HAP-1 (cell line): ENCODE results near the gene GINS1.

Experiments
- DNase-seq, 2 experiments: peaks; one replicate each; pipeline ENCODE4 v3.0.0-alpha.2; 2016 to 2020; ENCODE audit warnings: low spot score in 2 of 2
- H3K27me3 ChIP-seq: fragments of 250-450 bp; sonication (Bioruptor Pico); 2 replicates; pipeline ENCODE4 v1.5.1; 2020; ENCODE audit warnings: low read depth, mild to moderate bottlenecking, moderate library complexity
- H3K36me3 ChIP-seq: fragments of 250-450 bp; sonication (Bioruptor Pico); replicated peaks from 2 replicates; pipeline ENCODE4 v1.5.1; 2020; ENCODE audit warnings: mild to moderate bottlenecking
- H3K4me1 ChIP-seq: fragments of 250-450 bp; sonication (Bioruptor Pico); 2 replicates; pipeline ENCODE4 v1.5.1; 2020; ENCODE audit warnings: mild to moderate bottlenecking
- H3K4me3 ChIP-seq: fragments of 250-450 bp; sonication (Bioruptor Pico); 2 replicates; pipeline ENCODE4 v1.5.1; 2020; ENCODE audit warnings: mild to moderate bottlenecking, moderate library complexity
- H3K9me3 ChIP-seq: fragments of 250-450 bp; sonication (Bioruptor Pico); 2 replicates; pipeline ENCODE4 v1.5.1; 2020; ENCODE audit warnings: mild to moderate bottlenecking, moderate library complexity
- in situ Hi-C: fragments of 300-500 bp; cut with MboI; formaldehyde crosslinking; loops from 3 replicates; pipeline ENCODE4 v1.14.3; 2020; ENCODE audit warnings: low sequenced_read_pairs, inconsistent platforms, mixed read lengths

GINS1 gene

GRCh38 chr20:25407311-25408169 lies at the start of gene GINS1:
TSS of gene GINS1 (plus strand) at chr20:25407673. CDS start at chr20:25407821, 148 bp downstream.
- H3K27me3 ChIP-seq: no peaks in the 10 kb centered on the region
- in situ Hi-C loops: loop anchor here (5.0 to 25.0 kb wide), 2 partner anchors 410 to 455 kb away; no protein-coding TSS in a partner anchor
- H3K4me3 ChIP-seq: peak within 1 kb of the TSS; percentile 78
- DNase-seq: peak; percentile 90 to 98
- peaks cover 11% of the 10 kb centered on the region for H3K36me3 ChIP-seq
- no peaks in the 10 kb centered on the region for H3K9me3 ChIP-seq
- peaks cover 7% of the 10 kb centered on the region for H3K4me1 ChIP-seq

GRCh38 chr20:25360631-25361286 lies 46.7 kb upstream of the GINS1 start:
- Histone ChIP-seq H3K4me3 (no peak overlapping the region), H3K27me3 (no peaks in the 10 kb centered on the region), H3K36me3 (no peaks in the 10 kb centered on the region; the same call in 1 of the 2 replicates), H3K9me3 (0 out of 2 replicates have a peak, but pooled peaks cover 3% of the 10 kb centered on the region), H3K4me1 (no peaks in the 10 kb centered on the region)
- in situ Hi-C loops: no loop called here
- DNase-seq: no peak

GRCh38 chr20:25361287-25361683 lies 46.2 kb upstream of the GINS1 start:
- Histone ChIP-seq H3K9me3 (0 out of 2 replicates have a peak, but pooled peaks cover 3% of the 10 kb centered on the region), H3K36me3 (no peaks in the 10 kb centered on the region; the same call in 1 of the 2 replicates), H3K27me3 (no peaks in the 10 kb centered on the region), H3K4me3 (no peak overlapping the region), H3K4me1 (no peaks in the 10 kb centered on the region)
- in situ Hi-C loops: no loop called here
- DNase-seq: no peak

GRCh38 chr20:25364180-25364788 lies 43.2 kb upstream of the GINS1 start:
- DNase-seq: no peak
- in situ Hi-C loops: no loop called here
- Histone ChIP-seq H3K4me1 (no peaks in the 10 kb centered on the region), H3K9me3 (0 out of 2 replicates have a peak, but pooled peaks cover 3% of the 10 kb centered on the region), H3K4me3 (no peak overlapping the region), H3K36me3 (no peaks in the 10 kb centered on the region; the same call in 1 of the 2 replicates), H3K27me3 (no peaks in the 10 kb centered on the region)

GRCh38 chr20:25364879-25365699 lies 42.4 kb upstream of the GINS1 start:
- DNase-seq: no peak
- H3K4me3 ChIP-seq: no peak overlapping the region
- 0 out of 2 replicates have a peak, but pooled peaks cover 3% of the 10 kb centered on the region for H3K9me3 ChIP-seq
- H3K27me3 ChIP-seq: no peaks in the 10 kb centered on the region
- no peaks in the 10 kb centered on the region; the same call in 1 of the 2 replicates for H3K36me3 ChIP-seq
- H3K4me1 ChIP-seq: no peaks in the 10 kb centered on the region
- in situ Hi-C loops: no loop called here

- H3K9me3 ChIP-seq: 0 out of 2 replicates have a peak, but pooled peaks cover 3% of the 10 kb centered on the region
- no peaks in the 10 kb centered on the region for H3K27me3 ChIP-seq
- H3K4me1 ChIP-seq: no peaks in the 10 kb centered on the region
- H3K4me3 ChIP-seq: no peak overlapping the region
- in situ Hi-C loops: no loop called here
- H3K36me3 ChIP-seq: no peaks in the 10 kb centered on the region; the same call in 1 of the 2 replicates
- DNase-seq: no peak
Observed at GRCh38 chr20:25368526-25368925, 38.9 kb upstream of the GINS1 start.

GRCh38 chr20:25368976-25369375 lies 38.5 kb upstream of the GINS1 start:
- Histone ChIP-seq H3K9me3 (0 out of 2 replicates have a peak, but pooled peaks cover 3% of the 10 kb centered on the region), H3K36me3 (no peaks in the 10 kb centered on the region; the same call in 1 of the 2 replicates), H3K27me3 (no peaks in the 10 kb centered on the region), H3K4me1 (no peaks in the 10 kb centered on the region), H3K4me3 (no peak overlapping the region)
- in situ Hi-C loops: no loop called here
- no peak for DNase-seq

- no peaks in the 10 kb centered on the region; the same call in 1 of the 2 replicates for H3K36me3 ChIP-seq
- in situ Hi-C loops: no loop called here
- H3K4me3 ChIP-seq: no peak overlapping the region
- no peaks in the 10 kb centered on the region for H3K27me3 ChIP-seq
- no peaks in the 10 kb centered on the region for H3K4me1 ChIP-seq
- DNase-seq: no peak
- H3K9me3 ChIP-seq: no peaks in the 10 kb centered on the region
Observed at GRCh38 chr20:25369529-25369928, 37.9 kb upstream of the GINS1 start.

GRCh38 chr20:25369971-25370370 lies 37.5 kb upstream of the GINS1 start:
- Histone ChIP-seq H3K4me3 (no peak overlapping the region), H3K27me3 (no peaks in the 10 kb centered on the region), H3K4me1 (no peaks in the 10 kb centered on the region), H3K9me3 (no peaks in the 10 kb centered on the region), H3K36me3 (no peaks in the 10 kb centered on the region; the same call in 1 of the 2 replicates)
- in situ Hi-C loops: no loop called here
- DNase-seq: no peak

- Histone ChIP-seq H3K4me1 (no peaks in the 10 kb centered on the region), H3K9me3 (no peaks in the 10 kb centered on the region), H3K36me3 (no peaks in the 10 kb centered on the region; the same call in none of the 2 replicates), H3K4me3 (no peak overlapping the region), H3K27me3 (no peaks in the 10 kb centered on the region)
- in situ Hi-C loops: no loop called here
- no peak for DNase-seq
Observed at GRCh38 chr20:25372584-25373336, 34.7 kb upstream of the GINS1 start.

GRCh38 chr20:25374842-25375241 lies 32.6 kb upstream of the GINS1 start:
- Histone ChIP-seq H3K27me3 (no peaks in the 10 kb centered on the region), H3K4me3 (no peak overlapping the region), H3K36me3 (peaks cover 2% of the 10 kb centered on the region; the same call in 1 of the 2 replicates), H3K4me1 (no peaks in the 10 kb centered on the region), H3K9me3 (no peaks in the 10 kb centered on the region)
- DNase-seq: no peak
- in situ Hi-C loops: no loop called here

- H3K4me3 ChIP-seq: no peak overlapping the region
- H3K36me3 ChIP-seq: peaks cover 4% of the 10 kb centered on the region
- no peaks in the 10 kb centered on the region for H3K27me3 ChIP-seq
- no peaks in the 10 kb centered on the region for H3K4me1 ChIP-seq
- H3K9me3 ChIP-seq: no peaks in the 10 kb centered on the region
- no peak for DNase-seq
- in situ Hi-C loops: no loop called here
Observed at GRCh38 chr20:25376236-25376635, 31.2 kb upstream of the GINS1 start.
